GM18511 (cell line): ENCODE measurements around the gene ESYT1.

Experiments used
- ATAC-seq: cut with Tn5 transposase; IDR thresholded peaks from one replicate; pipeline ENCODE4 v1.9.1; 2021; ENCODE audit warnings: mild to moderate bottlenecking, moderate library complexity; ENCODE audit not compliant: unreplicated experiment

The ESYT1 gene

GRCh38 chr12:56172839-56173238 is 44.8 kb downstream of the ESYT1 start:
- ATAC-seq = no peak

- no peak for ATAC-seq
Measured at GRCh38 chr12:56178347-56178746, 50.3 kb downstream of the ESYT1 start.

- ATAC-seq = no peak
Measured at GRCh38 chr12:56186957-56187356, 58.9 kb downstream of the ESYT1 start.

GRCh38 chr12:56188131-56188777 is 60.2 kb downstream of the ESYT1 start:
- ATAC-seq = no peak

- peak; percentile 2 for ATAC-seq
Measured at GRCh38 chr12:56188778-56189098, 60.7 kb downstream of the ESYT1 start.

GRCh38 chr12:56189099-56189917 is 61.2 kb downstream of the ESYT1 start, which contains the start of gene SMARCC2:
TSS of gene SMARCC2 (minus strand) at chr12:56189483. CDS start at chr12:56189461, 22 bp downstream.
- peak; percentile 70 for ATAC-seq

- peak; percentile 50 for ATAC-seq
Measured at GRCh38 chr12:56189918-56190694, 62.0 kb downstream of the ESYT1 start.

GRCh38 chr12:56190695-56191155 is 62.7 kb downstream of the ESYT1 start:
- no peak for ATAC-seq

GRCh38 chr12:56192582-56192981 is 64.5 kb downstream of the ESYT1 start:
- no peak for ATAC-seq

GRCh38 chr12:56193025-56193578 is 65.0 kb downstream of the ESYT1 start:
- no peak for ATAC-seq
